Mucosa of gallbladder (tissue), 1 donor: ENCODE measurements around the gene TANC1. TPM values are rescaled to one million over a fixed set of nuclear protein-coding genes. Genes with fewer than 3 reads are reported as not detected.

Experiments
- DNase-seq: peaks from one replicate; pipeline ENCODE4 v3.0.0-alpha.2; 2020; ENCODE audit warnings: low spot score
- total RNA-seq: library from RNA; stranded (reverse); gene quantifications from one replicate; pipeline ENCODE4 v1.2.1, GENCODE V29; 2021
- donor health status: DM: no; HTN: no; CAD: no.

TANC1 gene
- total RNA-seq, 1 donor from 2014 or later, result 40.1 TPM

DNA sequence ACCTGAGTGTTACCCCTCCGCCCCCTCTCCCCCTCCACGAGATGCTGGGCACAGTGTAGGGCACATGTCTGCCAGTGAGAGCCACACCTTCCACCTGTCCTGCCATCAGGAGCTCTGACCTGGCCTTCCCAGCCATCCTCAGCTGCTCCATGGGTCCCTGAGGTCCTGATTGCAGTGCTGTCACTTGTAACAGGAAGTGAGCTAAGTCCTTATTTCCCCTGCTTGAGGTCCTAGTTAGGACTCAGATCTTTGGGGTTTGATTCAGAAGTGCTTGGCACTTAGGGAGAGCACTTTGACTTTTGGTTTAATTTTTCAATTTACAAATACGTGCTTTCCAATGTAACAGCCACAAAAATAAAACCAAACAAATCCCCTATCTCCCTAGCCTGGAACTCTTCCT lies 192.5 kb downstream of the TANC1 start:
- DNase-seq, result no peak

DNA sequence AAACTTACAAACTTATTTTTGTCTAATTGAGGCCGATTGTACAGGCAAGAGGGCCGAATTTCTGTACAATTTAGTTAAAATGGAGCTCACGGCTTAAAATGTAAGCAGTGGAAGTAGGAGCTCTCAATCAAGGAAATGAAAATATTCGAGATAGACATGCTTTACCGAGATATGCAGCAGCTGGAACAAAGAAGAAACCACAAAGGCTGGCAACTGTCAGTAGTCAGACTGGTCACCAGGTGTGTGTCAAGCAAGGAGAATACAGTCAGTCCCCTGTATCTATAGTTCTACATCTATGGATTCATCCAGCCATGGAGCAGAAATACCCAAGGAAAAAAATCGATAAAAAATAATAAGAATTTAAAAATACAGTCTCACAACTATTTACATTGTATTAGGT lies 195.5 kb downstream of the TANC1 start:
- no peak for DNase-seq

DNA sequence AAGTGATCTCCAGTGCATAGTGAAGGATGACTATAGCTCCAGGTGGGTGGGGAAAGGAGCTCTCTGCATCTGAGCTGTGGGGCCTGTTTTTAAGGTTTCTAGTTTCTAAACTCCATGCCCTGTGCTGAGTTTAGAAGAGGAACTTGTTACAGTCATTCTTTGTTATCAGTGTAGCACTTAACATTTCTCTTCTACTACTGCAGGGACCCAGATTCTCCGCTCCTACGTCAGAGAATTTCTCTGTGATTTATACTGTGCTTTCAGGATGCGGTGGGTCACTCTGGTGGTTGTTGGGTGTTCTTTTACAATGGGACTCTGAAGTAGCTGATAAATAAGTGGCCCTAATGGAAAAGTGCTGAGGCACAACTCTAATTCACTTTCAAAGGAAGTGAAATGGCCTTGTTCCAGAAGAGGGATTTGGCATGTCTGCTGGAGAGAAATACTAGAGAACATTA lies 196.0 kb downstream of the TANC1 start:
- DNase-seq, result no peak

DNA sequence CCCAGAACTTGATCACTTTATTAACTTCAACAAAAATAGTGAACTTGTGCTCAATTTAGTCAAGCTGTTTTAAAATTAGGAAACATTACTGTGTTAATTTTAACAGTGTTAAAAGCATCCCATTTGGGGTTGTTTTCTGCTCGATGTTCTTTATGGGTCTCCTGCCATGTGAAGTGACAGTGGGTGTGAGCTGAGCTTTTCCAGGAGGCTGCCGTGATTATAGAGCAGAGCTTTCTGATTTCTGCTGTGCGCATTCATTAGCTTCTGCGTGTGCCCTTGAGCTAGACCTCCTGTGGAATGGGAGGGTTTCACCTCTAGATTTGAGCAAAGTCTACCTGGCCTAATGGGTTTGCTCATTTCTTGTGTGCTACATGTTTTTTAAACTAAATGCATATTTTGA lies 196.6 kb downstream of the TANC1 start:
- DNase-seq, result no peak

DNA sequence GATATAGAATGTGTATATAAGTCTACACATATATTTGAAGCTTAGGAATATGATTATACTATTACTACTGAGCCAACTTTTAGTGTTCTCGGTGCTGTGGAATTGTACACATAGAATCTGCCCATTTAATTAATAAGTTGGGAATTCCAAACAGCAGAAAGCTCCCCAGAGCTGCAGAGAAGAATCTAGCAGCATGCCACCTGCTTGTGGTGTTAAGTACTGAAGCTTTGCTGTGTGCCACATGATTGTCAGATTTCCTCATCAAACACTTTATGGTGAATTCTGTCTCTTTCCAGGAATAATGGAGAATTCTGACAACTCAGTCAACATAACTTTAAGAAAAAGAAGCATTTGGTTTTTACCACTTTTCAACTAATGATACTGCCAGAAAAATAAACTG lies 200.3 kb downstream of the TANC1 start:
- DNase-seq, result no peak

DNA sequence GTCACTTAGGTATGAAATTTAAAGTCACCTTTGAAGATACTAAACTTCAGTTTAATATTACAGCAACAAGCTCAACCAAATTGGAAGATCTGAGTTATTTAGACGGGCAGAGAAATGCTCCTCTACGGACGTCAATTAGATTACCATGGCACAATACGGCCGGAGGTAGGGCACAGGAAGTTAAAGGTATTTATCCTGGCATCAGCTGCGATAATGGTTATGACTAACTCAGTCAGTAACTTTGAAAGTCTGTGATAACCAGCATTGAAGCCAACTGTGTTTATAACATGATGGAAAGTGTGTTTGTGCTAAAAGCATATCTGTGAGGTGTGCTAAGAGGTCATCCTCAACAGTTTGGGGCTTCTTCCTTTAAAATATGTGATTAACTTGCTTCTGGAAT lies 200.7 kb downstream of the TANC1 start:
- no peak for DNase-seq

DNA sequence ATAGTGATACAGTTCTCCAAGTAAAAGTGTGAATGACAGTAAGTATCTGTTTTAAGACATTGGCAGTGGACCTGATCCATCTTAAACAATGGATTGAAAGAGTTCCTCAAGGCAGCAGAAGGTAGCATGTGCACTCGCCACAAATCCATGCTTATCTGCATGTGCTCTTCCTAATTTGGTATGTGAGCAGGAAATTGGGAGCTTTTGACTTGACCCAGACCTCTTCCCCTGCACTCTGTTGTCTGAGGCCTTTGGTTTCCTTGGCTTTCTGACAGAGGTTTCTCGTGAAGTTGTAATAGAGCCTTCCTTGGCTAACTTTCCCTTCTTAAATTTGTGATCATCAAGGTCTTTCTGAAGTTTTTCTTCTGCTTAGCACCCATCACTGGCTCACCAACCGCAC lies 204.0 kb downstream of the TANC1 start:
- no peak for DNase-seq

DNA sequence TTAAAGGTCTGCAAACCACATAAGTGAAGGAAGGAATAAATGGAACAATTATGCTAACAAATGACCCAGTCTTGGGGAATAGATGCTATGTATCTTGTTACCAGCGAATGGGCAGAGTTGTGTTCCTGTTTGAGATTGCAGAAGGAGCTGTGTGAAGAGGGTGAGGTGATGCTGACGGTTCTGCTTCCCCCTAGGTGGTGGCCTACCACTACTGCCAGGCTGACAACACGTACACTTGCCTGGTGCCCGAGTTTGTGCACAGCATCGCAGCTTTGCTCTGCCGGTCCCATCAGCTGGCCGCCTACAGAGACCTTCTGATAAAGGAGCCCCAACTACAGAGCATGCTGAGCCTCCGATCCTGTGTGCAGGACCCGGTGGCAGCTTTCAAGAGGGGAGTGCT lies 206.3 kb downstream of the TANC1 start:
- DNase-seq, result no peak

DNA sequence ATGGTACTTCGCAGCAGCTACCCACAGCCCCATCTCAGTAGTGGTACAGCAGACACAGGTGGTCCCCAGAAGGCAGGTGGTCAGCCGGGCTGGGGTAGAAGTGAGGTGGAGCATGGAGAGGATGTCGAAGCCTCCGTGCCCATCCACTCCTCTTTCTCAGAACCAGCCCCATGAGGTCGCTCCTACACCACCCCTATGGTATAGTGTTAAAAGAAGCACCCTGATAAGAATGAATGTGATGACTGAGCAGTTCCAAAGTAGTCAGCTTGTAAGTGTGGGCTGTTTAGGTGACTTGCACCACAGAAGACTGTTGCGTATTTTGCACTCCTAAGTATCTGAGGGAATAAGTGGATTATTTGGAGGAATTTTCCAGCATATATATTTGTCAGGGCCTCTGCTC lies 206.7 kb downstream of the TANC1 start:
- no peak for DNase-seq

DNA sequence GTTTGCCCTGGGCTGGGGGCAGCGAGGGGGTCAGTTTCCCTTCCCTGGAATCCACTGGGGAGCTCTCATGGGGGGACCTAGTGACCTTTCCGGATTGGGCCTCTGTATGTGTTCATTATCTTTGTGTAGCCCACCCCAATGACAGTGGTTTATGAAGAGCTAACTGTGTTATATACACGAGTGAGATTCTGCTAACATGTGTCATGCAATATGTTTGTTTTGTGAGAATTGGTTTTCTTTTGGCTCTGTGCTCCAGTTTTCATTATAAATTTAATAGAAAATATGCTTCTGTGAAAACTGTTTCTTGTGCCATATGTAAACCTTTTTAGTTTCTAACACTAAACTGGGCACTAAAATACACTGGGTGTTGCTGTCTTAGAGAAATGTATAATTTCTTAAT lies 207.5 kb downstream of the TANC1 start:
- DNase-seq, result no peak

DNA sequence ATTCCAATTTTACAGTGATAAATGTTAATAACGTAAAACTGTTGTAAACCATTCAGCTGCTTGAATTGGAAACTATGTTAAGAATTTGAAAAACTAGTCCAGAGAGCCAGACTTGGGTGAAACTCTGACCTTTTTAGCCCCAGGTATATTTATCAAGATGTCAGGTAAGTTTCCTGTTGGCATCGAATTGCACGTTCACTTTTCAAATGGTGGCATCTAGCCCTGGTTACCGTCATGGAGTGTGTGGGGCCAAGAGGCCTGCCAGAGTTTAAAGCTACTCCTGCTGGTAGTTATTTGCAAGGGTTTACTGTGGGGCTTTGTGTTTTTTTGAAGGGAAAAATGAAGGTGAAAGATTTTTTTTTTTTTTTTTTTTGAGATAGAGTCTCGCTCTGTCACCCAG lies 208.1 kb downstream of the TANC1 start:
- DNase-seq, result no peak

DNA sequence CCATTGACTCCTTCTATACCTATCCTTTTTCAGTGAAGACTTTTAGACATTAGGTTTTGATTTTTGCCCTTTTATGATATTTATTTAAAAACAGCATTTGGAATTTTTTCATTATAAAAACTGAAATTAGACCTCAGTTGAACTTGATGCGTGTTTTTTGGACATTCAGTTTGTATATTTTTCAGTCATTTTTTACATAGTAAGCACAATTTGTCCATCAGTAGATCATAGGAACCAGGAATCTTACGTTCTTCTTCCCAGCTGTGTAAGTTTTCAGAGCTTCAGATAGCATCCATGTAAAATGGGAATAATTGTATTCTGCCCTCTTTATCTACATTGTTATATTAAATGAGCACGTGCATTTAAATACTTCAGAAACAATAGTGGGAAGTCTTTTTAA lies 208.9 kb downstream of the TANC1 start:
- DNase-seq, result no peak

DNA sequence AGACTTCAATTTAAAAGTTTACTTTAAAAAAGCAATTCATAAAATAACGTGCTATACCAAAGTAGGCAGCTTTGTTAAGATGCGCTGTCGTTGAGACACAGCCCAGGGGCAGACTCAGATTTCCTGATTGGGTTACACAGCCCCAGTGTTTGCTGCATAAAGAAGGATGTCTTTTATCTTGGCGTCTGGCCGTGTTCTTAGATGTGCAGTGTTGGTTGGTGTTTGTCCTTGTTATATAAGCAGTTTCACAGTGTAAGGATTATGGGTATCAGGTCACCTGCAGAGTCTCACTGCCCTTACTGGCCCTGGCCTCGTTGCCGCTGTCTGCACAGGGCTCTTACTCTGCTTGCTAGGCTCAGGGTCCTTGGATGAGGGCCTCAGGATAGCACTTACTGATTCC lies 209.5 kb downstream of the TANC1 start:
- no peak for DNase-seq

DNA sequence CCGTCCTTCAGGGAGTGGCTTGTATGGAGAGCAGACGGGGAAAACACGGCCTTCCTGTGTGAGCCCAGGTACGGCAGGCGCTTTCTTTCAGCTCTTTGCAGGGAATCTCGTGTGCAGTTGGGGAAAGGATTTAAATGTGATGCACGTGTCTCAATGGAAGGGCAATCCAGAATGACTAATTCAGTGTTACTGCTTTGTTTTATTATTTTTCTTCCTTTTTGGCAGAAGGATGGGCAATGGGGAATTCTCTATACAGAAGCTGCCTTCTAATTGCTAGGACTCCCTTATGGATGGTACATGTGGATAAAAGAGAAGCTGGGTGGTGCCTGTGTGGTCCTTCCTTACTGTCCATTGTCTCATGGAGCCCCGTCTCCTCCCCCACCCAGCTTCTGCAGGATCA lies 210.7 kb downstream of the TANC1 start:
- no peak for DNase-seq

DNA sequence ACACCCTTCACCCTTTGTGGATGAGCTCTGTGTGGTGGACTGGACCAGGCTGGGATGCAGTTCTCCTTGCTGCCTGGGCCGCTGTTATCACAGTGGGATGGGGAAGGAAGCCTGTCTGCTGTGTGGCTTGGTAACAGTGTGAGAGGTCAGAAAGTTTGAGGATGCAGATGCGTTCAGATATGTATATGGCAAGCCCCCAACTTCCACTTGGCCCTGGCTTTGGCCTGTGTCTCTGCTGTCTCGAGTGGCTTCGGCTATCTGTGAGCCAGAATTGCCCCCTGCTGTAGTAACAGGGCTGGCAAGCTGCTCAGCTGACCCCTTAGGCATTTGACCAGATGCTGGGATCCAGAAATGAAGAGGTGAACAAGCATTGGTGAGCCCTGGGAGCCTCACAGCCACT lies 211.3 kb downstream of the TANC1 start:
- no peak for DNase-seq

DNA sequence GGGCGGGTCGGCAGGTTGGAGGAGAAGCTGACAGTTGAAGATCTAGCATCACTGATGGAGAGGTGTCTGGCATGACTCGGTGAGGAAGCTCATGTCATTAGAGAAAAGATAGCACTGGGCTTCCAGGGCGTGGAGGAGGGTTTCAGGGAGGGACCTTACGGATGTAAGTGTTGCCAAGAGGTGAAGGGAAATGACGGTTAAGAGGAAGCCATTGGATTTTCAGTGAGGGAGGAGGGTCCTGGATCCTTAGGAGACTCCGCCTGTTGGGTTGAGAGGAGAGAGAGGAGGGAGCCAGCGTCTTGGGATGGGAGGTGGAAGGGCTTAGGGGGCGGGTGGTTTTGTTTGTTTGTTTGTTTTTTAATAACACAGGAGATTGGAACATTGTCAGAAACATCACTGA lies 214.9 kb downstream of the TANC1 start:
- DNase-seq, result no peak

DNA sequence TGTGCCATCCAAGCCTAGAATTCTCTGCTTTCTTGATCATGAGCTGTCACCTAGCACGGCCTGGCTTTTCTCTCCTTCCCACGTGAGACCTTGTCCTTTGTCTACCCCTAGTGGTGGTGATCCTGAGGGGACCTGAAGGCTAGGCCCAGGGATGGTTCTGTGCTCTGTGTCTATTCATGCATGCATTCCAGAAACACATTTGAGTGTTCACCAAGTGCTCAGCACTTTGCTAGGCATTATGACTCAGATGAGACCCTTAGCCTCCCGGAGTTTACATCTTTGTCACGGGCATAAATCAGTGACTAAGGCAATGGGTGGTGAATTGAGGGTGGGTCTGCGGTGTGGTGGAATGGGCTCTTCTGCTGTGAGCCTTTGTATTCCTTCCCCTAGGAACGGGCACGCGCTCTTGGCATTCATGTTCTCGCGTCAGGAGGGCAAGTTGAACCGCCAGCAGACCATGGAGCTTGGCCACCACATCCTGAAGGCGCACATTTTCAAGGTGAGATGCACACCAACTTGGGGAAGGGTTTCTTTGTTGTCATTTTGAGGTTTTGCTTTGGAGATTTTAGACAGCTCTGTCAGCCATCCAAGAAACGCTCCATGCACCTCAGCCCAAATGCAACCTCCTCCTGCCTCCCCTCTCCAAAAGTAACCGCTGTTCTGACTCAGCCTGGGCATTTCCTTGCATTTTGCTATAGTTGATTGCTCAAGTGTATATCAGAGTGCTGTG lies 217.1 kb downstream of the TANC1 start:
- DNase-seq, result no peak

DNA sequence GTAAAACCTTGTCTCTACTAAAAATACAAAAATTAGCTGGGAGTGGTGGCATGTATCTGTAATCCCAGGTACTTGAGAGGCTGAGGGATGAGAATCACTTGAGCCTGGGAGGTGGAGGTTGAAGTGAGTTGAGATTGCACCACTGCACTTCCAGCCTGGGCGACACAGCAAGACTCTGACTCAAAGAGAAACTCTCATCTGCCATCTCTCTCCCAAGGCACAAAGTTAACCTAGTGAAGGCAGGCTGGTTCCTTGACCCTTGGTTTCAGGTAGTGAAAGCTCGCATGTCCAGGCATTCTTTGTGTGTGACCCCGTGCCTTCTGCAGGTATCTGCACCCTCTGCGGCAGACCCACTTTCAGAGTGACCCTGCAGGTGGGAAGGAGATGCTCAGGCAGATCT lies 218.0 kb downstream of the TANC1 start:
- DNase-seq, result no peak

DNA sequence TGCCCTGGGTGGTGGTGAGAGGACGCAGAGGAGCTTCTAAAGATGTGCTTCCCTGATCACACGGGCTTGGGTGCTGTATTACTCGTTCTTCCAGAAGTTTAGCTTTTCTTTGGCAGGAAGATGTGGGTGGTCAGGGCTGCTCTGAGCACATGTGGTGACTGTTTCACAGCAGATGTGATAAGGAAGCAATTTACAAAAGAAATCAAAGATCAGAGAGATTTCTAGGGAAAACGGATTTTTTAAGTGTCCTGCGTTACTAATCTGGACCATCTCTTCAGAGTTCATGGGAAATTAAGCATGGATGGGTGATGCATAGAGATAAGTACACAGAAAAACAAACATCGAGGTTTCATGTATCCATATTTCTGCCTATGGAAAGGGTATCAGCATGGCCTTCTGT lies 218.7 kb downstream of the TANC1 start:
- DNase-seq, result no peak

DNA sequence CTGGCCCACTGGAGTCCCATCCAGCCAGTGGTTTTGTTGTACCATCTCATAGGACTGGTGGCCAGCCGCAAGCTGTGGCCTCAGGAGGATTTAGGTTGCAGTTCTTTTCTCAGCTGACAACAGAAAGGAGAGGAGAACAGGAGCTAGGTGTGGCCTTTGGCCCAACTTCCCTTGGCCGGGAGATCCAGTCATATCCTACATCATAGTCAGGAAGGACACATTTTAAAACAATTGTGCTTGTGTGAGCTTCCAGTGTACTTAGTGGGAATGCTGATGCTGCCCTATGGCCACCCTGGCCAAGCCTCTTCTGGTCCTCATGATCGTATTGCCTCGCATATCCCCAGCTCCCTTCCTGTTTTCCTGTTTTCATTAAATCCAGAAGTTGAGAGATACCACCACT lies 220.0 kb downstream of the TANC1 start:
- no peak for DNase-seq

DNA sequence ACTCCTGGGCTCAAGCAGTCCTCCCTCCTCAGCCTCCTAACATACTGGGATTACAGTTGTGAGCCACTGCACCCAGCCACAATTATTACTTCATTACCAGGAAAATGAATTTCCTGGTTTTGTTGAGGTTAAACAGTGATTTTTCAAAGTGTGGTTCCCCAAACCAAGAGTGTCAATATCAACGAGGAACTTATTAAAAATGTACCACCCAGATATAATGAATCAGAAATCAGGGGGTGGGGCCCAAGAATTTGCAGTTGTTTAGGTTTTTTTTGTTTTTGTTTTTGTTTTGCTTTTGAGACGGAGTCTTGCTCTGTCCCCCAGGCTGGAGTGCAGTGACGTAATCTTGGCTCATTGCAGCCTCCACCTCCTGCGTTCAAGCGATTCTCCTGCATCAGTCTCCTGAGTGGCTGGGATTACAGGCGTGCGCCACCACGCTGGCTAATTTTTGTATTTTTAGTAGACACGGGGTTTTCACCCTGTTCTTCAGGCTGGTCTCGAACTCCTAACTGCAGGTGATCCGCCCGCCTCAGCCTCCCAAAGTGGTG lies 224.0 kb downstream of the TANC1 start:
- DNase-seq, result no peak

DNA sequence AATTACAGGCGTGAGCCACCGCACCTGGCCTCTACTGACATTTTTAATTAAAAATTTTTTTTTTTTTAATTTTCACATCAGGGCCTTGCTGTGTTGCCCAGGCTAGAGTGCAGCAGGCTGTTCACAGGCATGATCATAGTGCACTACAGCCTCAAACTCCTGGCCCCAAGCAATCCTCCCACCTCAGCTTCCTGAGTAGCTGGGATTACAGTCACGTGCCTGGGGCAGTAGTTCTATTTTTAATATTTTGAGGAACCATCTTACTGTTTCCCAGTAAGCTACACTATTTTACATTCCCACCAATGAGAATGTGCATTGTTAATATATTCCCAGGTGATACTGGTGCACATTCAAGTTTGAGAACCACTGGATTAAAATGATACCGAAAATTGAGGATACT lies 225.4 kb downstream of the TANC1 start:
- DNase-seq, result no peak

DNA sequence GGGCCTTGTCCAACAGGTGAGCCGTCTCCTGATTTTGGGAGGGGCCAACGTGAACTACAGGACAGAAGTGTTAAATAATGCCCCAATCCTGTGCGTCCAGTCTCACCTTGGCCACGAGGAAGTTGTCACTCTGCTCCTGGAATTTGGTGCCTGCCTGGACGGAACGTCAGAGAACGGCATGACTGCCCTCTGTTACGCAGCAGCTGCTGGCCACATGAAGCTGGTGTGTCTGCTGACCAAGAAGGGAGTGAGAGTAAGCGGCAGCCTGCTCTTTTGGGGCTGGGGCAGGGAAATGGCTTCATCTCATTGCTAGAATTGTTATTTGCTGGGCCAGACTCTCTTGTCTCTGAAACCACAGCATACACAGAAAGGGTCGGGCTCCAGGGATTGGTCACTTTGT lies 225.8 kb downstream of the TANC1 start:
- no peak for DNase-seq

DNA sequence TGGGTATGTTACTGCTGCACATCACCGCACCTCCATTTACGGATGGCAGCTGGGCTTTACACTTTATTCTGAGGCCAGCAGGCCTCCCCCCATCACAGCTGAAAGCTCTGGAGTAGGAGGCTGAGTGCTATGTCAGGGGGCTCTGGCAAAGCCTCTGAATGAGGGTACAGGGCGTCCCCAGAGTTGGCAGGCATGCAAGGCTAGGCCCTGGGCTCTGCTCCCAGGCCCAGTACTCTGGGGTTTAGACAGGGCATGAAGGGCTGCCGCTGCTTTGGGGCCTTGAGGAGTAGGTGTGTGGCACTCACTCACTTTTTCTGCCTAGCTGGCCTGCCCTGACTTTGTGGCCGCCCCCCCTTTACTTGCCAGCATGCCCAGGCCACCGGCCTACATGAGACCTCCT lies 227.3 kb downstream of the TANC1 start:
- no peak for DNase-seq
